ENCODE data around the gene GPR160. TPM values are rescaled to one million over a fixed set of nuclear protein-coding genes. Genes with fewer than 3 reads are reported as not detected.

The GPR160 gene
- total RNA-seq, 1 donor from 2014 or later, result 1.4 TPM

DNA sequence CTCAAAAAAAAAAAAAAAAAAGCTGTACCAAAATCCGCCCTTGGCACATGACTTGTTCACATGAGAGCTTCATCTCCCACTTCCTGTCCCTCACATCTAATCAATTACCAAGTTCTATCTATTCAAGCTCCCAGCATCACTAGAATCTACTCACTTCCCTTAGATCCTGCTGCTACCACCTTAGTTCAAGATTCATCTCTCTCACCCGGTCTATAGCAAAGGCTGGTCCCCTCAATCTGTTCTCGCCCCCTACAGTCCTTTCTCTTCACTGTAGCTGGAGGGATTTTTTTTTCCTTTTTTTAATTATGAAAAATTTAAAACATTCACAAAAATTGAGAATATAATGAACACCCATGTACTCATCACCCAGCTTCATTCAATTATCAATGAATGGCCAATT is 16.7 kb upstream of the GPR160 start:
- H3K36me3 Mint-ChIP-seq (ENCODE audit: low read depth, unreplicated experiment), result no peaks in the 10 kb centered on the region
- Histone ChIP-seq H3K4me2 (ENCODE audit: low read length) (no peak overlapping the region), H3K79me2 (ENCODE audit: insufficient read depth, low read length) (no peaks in the 10 kb centered on the region), H3K27me3 (ENCODE audit: insufficient read depth, low read length) (no peaks in the 10 kb centered on the region), H2AFZ (ENCODE audit: low read depth, low read length) (no peak overlapping the region), H3K4me3 (ENCODE audit: insufficient read depth, low read depth, low read length) (no peak overlapping the region), H4K20me1 (ENCODE audit: insufficient read depth, low read length) (no peaks in the 10 kb centered on the region), H3K4me1 (ENCODE audit: insufficient read depth, low read length) (no peaks in the 10 kb centered on the region), H3K9me3 (ENCODE audit: insufficient read depth, low read depth, low read length) (no peaks in the 10 kb centered on the region), H3K9ac (ENCODE audit: low read length) (no peak overlapping the region), H3K36me3 (ENCODE audit: insufficient read depth, low read length) (no peaks in the 10 kb centered on the region), H3K27ac (ENCODE audit: low read depth, low read length) (no peak overlapping the region)
- H3K4me3 Mint-ChIP-seq (ENCODE audit: unreplicated experiment), result no peak overlapping the region
- peaks cover 10% of the 10 kb centered on the region for H3K27me3 Mint-ChIP-seq (ENCODE audit: low read depth, unreplicated experiment)
- FAIRE-seq (no peak), DNase-seq (ENCODE audit: low read depth) (no peak)
- no peaks in the 10 kb centered on the region for H3K9me3 Mint-ChIP-seq (ENCODE audit: unreplicated experiment)
- no peak overlapping the region for H3K27ac Mint-ChIP-seq (ENCODE audit: unreplicated experiment)
- no peaks in the 10 kb centered on the region for H3K4me1 Mint-ChIP-seq (ENCODE audit: low read depth, unreplicated experiment)
- TF ChIP-seq, protein P1, sequence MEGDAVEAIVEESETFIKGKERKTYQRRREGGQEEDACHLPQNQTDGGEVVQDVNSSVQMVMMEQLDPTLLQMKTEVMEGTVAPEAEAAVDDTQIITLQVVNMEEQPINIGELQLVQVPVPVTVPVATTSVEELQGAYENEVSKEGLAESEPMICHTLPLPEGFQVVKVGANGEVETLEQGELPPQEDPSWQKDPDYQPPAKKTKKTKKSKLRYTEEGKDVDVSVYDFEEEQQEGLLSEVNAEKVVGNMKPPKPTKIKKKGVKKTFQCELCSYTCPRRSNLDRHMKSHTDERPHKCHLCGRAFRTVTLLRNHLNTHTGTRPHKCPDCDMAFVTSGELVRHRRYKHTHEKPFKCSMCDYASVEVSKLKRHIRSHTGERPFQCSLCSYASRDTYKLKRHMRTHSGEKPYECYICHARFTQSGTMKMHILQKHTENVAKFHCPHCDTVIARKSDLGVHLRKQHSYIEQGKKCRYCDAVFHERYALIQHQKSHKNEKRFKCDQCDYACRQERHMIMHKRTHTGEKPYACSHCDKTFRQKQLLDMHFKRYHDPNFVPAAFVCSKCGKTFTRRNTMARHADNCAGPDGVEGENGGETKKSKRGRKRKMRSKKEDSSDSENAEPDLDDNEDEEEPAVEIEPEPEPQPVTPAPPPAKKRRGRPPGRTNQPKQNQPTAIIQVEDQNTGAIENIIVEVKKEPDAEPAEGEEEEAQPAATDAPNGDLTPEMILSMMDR (IDR thresholded peaks at IDR 0.05; ENCODE audit: insufficient read depth, low read depth, low read length), result no peak
- TF ChIP-seq EZH2 (IDR thresholded peaks at IDR 0.05; ENCODE audit: insufficient read depth, low read length), result no peak

DNA sequence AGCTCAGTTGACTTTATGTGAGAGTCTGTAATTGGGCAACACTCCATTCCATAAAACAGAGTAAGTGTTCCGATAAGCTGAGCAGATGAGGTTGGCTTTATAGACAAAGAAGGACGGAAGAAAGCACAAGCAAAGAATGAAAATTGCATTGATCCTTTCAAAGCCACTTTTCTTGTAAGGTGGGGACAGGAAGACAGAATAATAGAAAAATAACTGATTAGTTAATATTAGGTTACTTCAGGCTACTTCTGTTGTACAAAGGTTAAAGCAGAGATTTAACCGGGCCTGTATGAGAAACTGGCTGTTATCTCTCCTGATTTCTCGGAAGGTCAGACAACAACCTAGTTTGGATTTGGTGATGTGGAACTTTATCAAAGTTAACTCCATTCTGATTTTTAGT is 15.5 kb upstream of the GPR160 start:
- no peaks in the 10 kb centered on the region for H3K9me3 ChIP-seq (ENCODE audit: insufficient read depth, low read depth, low read length)
- no peak overlapping the region for H3K9ac ChIP-seq (ENCODE audit: low read length)
- no peaks in the 10 kb centered on the region for H3K36me3 Mint-ChIP-seq (ENCODE audit: low read depth, unreplicated experiment)
- no peak overlapping the region for H3K27ac Mint-ChIP-seq (ENCODE audit: unreplicated experiment)
- H3K4me3 Mint-ChIP-seq (ENCODE audit: unreplicated experiment), result no peak overlapping the region
- FAIRE-seq, result no peak
- no peaks in the 10 kb centered on the region for H3K4me1 Mint-ChIP-seq (ENCODE audit: low read depth, unreplicated experiment)
- no peak overlapping the region for H2AFZ ChIP-seq (ENCODE audit: low read depth, low read length)
- no peak for DNase-seq (ENCODE audit: low read depth)
- H3K4me3 ChIP-seq (ENCODE audit: insufficient read depth, low read depth, low read length), result no peak overlapping the region
- no peaks in the 10 kb centered on the region for H4K20me1 ChIP-seq (ENCODE audit: insufficient read depth, low read length)
- H3K79me2 ChIP-seq (ENCODE audit: insufficient read depth, low read length), result no peaks in the 10 kb centered on the region
- TF ChIP-seq, protein P1 (IDR thresholded peaks at IDR 0.05; ENCODE audit: insufficient read depth, low read depth, low read length), result no peak
- TF ChIP-seq EZH2 (IDR thresholded peaks at IDR 0.05; ENCODE audit: insufficient read depth, low read length), result no peak
- H3K27me3 ChIP-seq (ENCODE audit: insufficient read depth, low read length), result no peaks in the 10 kb centered on the region
- no peaks in the 10 kb centered on the region for H3K4me1 ChIP-seq (ENCODE audit: insufficient read depth, low read length)
- H3K27ac ChIP-seq (ENCODE audit: low read depth, low read length), result no peak overlapping the region
- H3K4me2 ChIP-seq (ENCODE audit: low read length), result no peak overlapping the region
- H3K27me3 Mint-ChIP-seq (ENCODE audit: low read depth, unreplicated experiment), result peaks cover 6% of the 10 kb centered on the region
- H3K9me3 Mint-ChIP-seq (ENCODE audit: unreplicated experiment), result no peaks in the 10 kb centered on the region
- no peaks in the 10 kb centered on the region for H3K36me3 ChIP-seq (ENCODE audit: insufficient read depth, low read length)

DNA sequence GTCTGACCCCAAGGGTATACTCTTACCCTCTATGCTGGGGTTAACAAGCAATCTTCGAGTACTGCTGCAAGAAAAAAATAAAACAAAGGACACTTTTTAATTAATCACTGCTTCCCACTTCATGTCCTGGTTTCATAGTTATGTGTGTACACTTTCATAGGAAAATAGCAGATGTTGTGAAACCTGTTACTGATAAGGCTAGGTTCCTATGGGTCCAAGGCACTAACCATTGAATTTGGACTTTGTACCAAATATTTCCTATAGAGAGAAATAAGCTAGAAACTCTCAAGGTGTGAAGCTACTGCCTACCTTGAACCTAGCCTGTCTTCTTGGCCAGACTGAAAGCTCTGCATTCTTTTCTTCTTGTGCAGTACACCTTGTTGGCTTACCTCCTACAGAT is 14.6 kb upstream of the GPR160 start:
- DNase-seq (ENCODE audit: low read depth), result no peak
- FAIRE-seq, result no peak
- Histone ChIP-seq H3K9me3 (ENCODE audit: insufficient read depth, low read depth, low read length) (no peaks in the 10 kb centered on the region), H3K4me3 (ENCODE audit: insufficient read depth, low read depth, low read length) (no peak overlapping the region), H3K79me2 (ENCODE audit: insufficient read depth, low read length) (no peaks in the 10 kb centered on the region), H3K4me2 (ENCODE audit: low read length) (no peak overlapping the region), H3K27ac (ENCODE audit: low read depth, low read length) (no peak overlapping the region), H4K20me1 (ENCODE audit: insufficient read depth, low read length) (no peaks in the 10 kb centered on the region), H3K27me3 (ENCODE audit: insufficient read depth, low read length) (no peaks in the 10 kb centered on the region), H3K9ac (ENCODE audit: low read length) (no peak overlapping the region), H3K4me1 (ENCODE audit: insufficient read depth, low read length) (no peaks in the 10 kb centered on the region), H3K36me3 (ENCODE audit: insufficient read depth, low read length) (no peaks in the 10 kb centered on the region), H2AFZ (ENCODE audit: low read depth, low read length) (no peak overlapping the region)
- Mint-ChIP-seq H3K27ac (ENCODE audit: unreplicated experiment) (no peak overlapping the region), H3K36me3 (ENCODE audit: low read depth, unreplicated experiment) (no peaks in the 10 kb centered on the region), H3K9me3 (ENCODE audit: unreplicated experiment) (no peaks in the 10 kb centered on the region), H3K4me1 (ENCODE audit: low read depth, unreplicated experiment) (no peaks in the 10 kb centered on the region), H3K4me3 (ENCODE audit: unreplicated experiment) (no peak overlapping the region), H3K27me3 (ENCODE audit: low read depth, unreplicated experiment) (peaks cover 3% of the 10 kb centered on the region)
- TF ChIP-seq, protein P1 (IDR thresholded peaks at IDR 0.05; ENCODE audit: insufficient read depth, low read depth, low read length), result no peak
- no peak for TF ChIP-seq EZH2 (IDR thresholded peaks at IDR 0.05; ENCODE audit: insufficient read depth, low read length)

Data from astrocyte (in vitro differentiated cells and primary cell).